HEK293 (cell line): ENCODE data around the gene ARV1.
A peak's percentile ranks its signal among the peaks of the same experiment; 100 is the strongest.

Experiments
- CTCF ChIA-PET: fragments of 350-600 bp; formaldehyde crosslinking; extraction: SDS; loops from one replicate; lab custom pipeline; 2021; ENCODE audit warnings: antibody characterized with exemption; lab: Yijun Ruan, JAX
- POLR2A ChIA-PET: fragments of 300-600 bp; formaldehyde crosslinking; extraction: SDS; loops from one replicate; lab custom pipeline; 2020; ENCODE audit warnings: antibody characterized with exemption, inconsistent platforms; lab: Yijun Ruan, JAX
- H3K27ac ChIP-seq: fragments of 200-500 bp; sonication (Bioruptor generic); 2 replicates; pipeline ENCODE4 v1.5.1; 2014; ENCODE audit warnings: low read depth, low read length, control low read depth, inconsistent platforms; ENCODE audit errors: extremely low read depth
- H3K36me3 ChIP-seq, 2 experiments: fragments of 200-500 bp in 1 of 2; sonication (Bioruptor generic) in 1 of 2; 1 replicate in 1 of 2; 2 replicates in 1 of 2; pipeline ENCODE4 v1.5.1; 2014 to 2017; ENCODE audit warnings: inconsistent platforms in 2 of 2, low read length in 2 of 2; ENCODE audit not compliant: control insufficient read depth in 2 of 2, insufficient read depth in 1 of 2
- H3K4me1 ChIP-seq: fragments of 200-500 bp; sonication (Bioruptor generic); 2 replicates; pipeline ENCODE4 v1.5.1; 2014; ENCODE audit warnings: mild to moderate bottlenecking, low read length, inconsistent platforms; ENCODE audit not compliant: control insufficient read depth, insufficient read depth
- H3K4me3 ChIP-seq: 2 replicates; pipeline ENCODE4 v1.5.1; 2011; ENCODE audit warnings: low read depth, mild to moderate bottlenecking, control low read depth, low read length, moderate library complexity
- H3K9me3 ChIP-seq: fragments of 200-500 bp; sonication (Bioruptor generic); 2 replicates; pipeline ENCODE4 v1.5.1; 2014; ENCODE audit warnings: low read depth, low read length, inconsistent platforms; ENCODE audit not compliant: control insufficient read depth, insufficient read depth
- EGR2 ChIP-seq: fragments of 450-650 bp; formaldehyde crosslinking; IDR thresholded peaks from 2 replicates; pipeline ENCODE4 v1.5.1; 2016; ENCODE audit warnings: low read depth, missing biosample characterization, missing genetic modification characterization
- GLIS2 ChIP-seq: fragments of 450-650 bp; formaldehyde crosslinking; IDR thresholded peaks from 2 replicates; pipeline ENCODE4 v1.5.1; 2016; ENCODE audit warnings: missing biosample characterization, missing genetic modification characterization
- HOXD13 ChIP-seq: sonication (generic); formaldehyde crosslinking; IDR thresholded peaks from 2 replicates; pipeline ENCODE4 v1.8.0; 2022; ENCODE audit warnings: missing genetic modification reagents, borderline replicate concordance
- RBAK ChIP-seq: fragments of 450-650 bp; formaldehyde crosslinking; IDR thresholded peaks from 2 replicates; pipeline ENCODE4 v1.5.1; 2016; ENCODE audit warnings: missing biosample characterization, missing genetic modification characterization
- SETDB1 ChIP-seq: IDR thresholded peaks from one replicate; pipeline ENCODE4 v1.6.1; 2017; ENCODE audit warnings: mild to moderate bottlenecking, low read length, moderate library complexity, mixed read lengths; ENCODE audit not compliant: insufficient read length
- WT1 ChIP-seq: fragments of 450-650 bp; formaldehyde crosslinking; IDR thresholded peaks from 2 replicates; pipeline ENCODE4 v1.5.1; 2016; ENCODE audit warnings: missing biosample characterization, missing genetic modification characterization
- ZBTB17 ChIP-seq: fragments of 450-650 bp; formaldehyde crosslinking; IDR thresholded peaks from 2 replicates; pipeline ENCODE4 v1.5.1; 2016; ENCODE audit warnings: missing biosample characterization, missing genetic modification characterization
- ZBTB20 ChIP-seq: fragments of 450-650 bp; formaldehyde crosslinking; IDR thresholded peaks from 2 replicates; pipeline ENCODE4 v1.5.1; 2016; ENCODE audit warnings: missing biosample characterization, missing genetic modification characterization
- ZEB2 ChIP-seq: fragments of 450-650 bp; formaldehyde crosslinking; IDR thresholded peaks from 2 replicates; pipeline ENCODE4 v1.5.1; 2016; ENCODE audit warnings: missing biosample characterization, missing genetic modification characterization
- ZFHX2 ChIP-seq: fragments of 450-650 bp; formaldehyde crosslinking; conservative IDR thresholded peaks from 2 replicates; pipeline ENCODE4 v1.5.1; 2016; ENCODE audit warnings: missing biosample characterization, missing genetic modification characterization
- ZNF266 ChIP-seq: fragments of 450-650 bp; formaldehyde crosslinking; IDR thresholded peaks from 2 replicates; pipeline ENCODE4 v1.5.1; 2016; ENCODE audit warnings: missing biosample characterization, missing genetic modification characterization, low read depth
- ZNF354C ChIP-seq: fragments of 450-650 bp; formaldehyde crosslinking; IDR thresholded peaks from 2 replicates; pipeline ENCODE4 v1.5.1; 2016; ENCODE audit warnings: missing biosample characterization, missing genetic modification characterization, low read depth, borderline replicate concordance
- ZNF544 ChIP-seq: fragments of 450-650 bp; formaldehyde crosslinking; IDR thresholded peaks from 2 replicates; pipeline ENCODE4 v1.5.0; 2017; ENCODE audit warnings: missing biosample characterization, missing genetic modification characterization
- ZNF549 ChIP-seq: fragments of 450-650 bp; IDR thresholded peaks from 2 replicates; pipeline ENCODE4 v1.5.1; 2018; ENCODE audit warnings: missing biosample characterization, missing genetic modification characterization, mild to moderate bottlenecking, inconsistent platforms, moderate library complexity
- ZNF571 ChIP-seq: fragments of 450-650 bp; formaldehyde crosslinking; IDR thresholded peaks from 2 replicates; pipeline ENCODE4 v1.5.0; 2017; ENCODE audit warnings: missing biosample characterization, missing genetic modification characterization
- ZNF610 ChIP-seq: fragments of 450-650 bp; formaldehyde crosslinking; IDR thresholded peaks from 2 replicates; pipeline ENCODE4 v1.5.1; 2016; ENCODE audit warnings: missing biosample characterization, missing genetic modification characterization, borderline replicate concordance
- ZNF626 ChIP-seq: fragments of 450-650 bp; sonication (Bioruptor Pico); formaldehyde crosslinking; IDR thresholded peaks from 2 replicates; pipeline ENCODE4 v1.5.1; 2018; ENCODE audit warnings: missing biosample characterization, missing genetic modification characterization, inconsistent platforms
- ZNF664 ChIP-seq: fragments of 450-650 bp; formaldehyde crosslinking; IDR thresholded peaks from 2 replicates; pipeline ENCODE4 v1.5.1; 2016; ENCODE audit warnings: missing biosample characterization, missing genetic modification characterization
- ZNF792 ChIP-seq: fragments of 450-650 bp; formaldehyde crosslinking; IDR thresholded peaks from 2 replicates; pipeline ENCODE4 v1.5.1; 2016; ENCODE audit warnings: missing biosample characterization, missing genetic modification characterization
- ZSCAN23 ChIP-seq: fragments of 450-650 bp; formaldehyde crosslinking; IDR thresholded peaks from 2 replicates; pipeline ENCODE4 v1.5.1; 2016; ENCODE audit warnings: missing biosample characterization, missing genetic modification characterization
- TF ChIP-seq, protein P1 (sequence below): fragments of 450-650 bp; formaldehyde crosslinking; IDR thresholded peaks from 2 replicates; pipeline ENCODE4 v1.5.1; 2016; ENCODE audit warnings: missing biosample characterization, missing genetic modification characterization
- TF ChIP-seq, protein P2 (sequence below): fragments of 450-650 bp; formaldehyde crosslinking; IDR thresholded peaks from 2 replicates; pipeline ENCODE4 v1.5.1; 2016; ENCODE audit warnings: missing biosample characterization, missing genetic modification characterization
- TF ChIP-seq, protein P3 (sequence below): fragments of 450-650 bp; formaldehyde crosslinking; IDR thresholded peaks from 2 replicates; pipeline ENCODE4 v1.5.1; 2017; ENCODE audit warnings: missing biosample characterization, missing genetic modification characterization
- TF ChIP-seq, protein P4 (sequence below): fragments of 450-650 bp; formaldehyde crosslinking; IDR thresholded peaks from 2 replicates; pipeline ENCODE4 v1.5.1; 2016; ENCODE audit warnings: missing biosample characterization, missing genetic modification characterization, borderline replicate concordance
- TF ChIP-seq, protein P5 (sequence below): fragments of 450-650 bp; formaldehyde crosslinking; IDR thresholded peaks from 2 replicates; pipeline ENCODE4 v1.5.1; 2016; ENCODE audit warnings: missing biosample characterization, missing genetic modification characterization, low read depth

ARV1 gene

DNA sequence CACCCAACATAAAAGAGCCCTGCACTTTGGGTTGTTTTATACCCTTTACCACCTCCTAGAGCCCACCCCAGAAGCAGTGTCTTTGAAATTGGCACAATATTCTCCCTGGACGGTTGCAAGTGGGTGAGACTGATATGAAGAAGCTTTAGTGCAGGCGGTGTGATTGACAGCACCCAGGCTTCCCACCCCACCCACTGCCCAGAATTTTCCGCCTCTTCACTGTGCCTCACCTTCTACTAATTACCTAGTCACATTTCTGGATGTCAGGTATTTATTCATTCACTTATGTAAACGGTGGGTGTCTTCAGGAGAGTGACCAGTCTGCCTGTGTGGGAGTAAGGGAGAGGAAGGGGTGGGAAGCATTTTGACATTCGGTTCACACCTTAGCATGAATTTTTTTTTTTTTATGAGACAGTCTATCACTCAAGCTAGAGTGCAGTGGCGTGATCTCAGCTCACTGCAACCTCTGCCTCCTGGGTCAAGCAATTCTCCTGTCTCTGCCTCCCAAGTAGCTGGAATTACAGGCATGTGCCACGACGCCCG is 62.9 kb downstream of the ARV1 start:
- H3K4me1 ChIP-seq = peaks cover 18% of the 10 kb centered on the region
- ChIA-PET POLR2A (no interaction called here), CTCF (interaction anchor here (0.9 kb wide), 1 partner anchor 9 kb away, joined by 6 read pairs; no protein-coding TSS in a partner anchor)
- H3K9me3 ChIP-seq = no peaks in the 10 kb centered on the region
- TF ChIP-seq ZNF792 (tag by site-specific recombination) (no peak), ZFHX2 (tag by site-specific recombination) (peak; percentile 97), EGR2 (peak; percentile 99), ZBTB17 (tag by site-specific recombination) (no peak)
- TF ChIP-seq, protein P1, sequence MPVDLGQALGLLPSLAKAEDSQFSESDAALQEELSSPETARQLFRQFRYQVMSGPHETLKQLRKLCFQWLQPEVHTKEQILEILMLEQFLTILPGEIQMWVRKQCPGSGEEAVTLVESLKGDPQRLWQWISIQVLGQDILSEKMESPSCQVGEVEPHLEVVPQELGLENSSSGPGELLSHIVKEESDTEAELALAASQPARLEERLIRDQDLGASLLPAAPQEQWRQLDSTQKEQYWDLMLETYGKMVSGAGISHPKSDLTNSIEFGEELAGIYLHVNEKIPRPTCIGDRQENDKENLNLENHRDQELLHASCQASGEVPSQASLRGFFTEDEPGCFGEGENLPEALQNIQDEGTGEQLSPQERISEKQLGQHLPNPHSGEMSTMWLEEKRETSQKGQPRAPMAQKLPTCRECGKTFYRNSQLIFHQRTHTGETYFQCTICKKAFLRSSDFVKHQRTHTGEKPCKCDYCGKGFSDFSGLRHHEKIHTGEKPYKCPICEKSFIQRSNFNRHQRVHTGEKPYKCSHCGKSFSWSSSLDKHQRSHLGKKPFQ (tag by site-specific recombination) = peak; percentile 86
- no peaks in the 10 kb centered on the region for H3K36me3 ChIP-seq
- no peak overlapping the region for H3K27ac ChIP-seq
- H3K4me3 ChIP-seq = no peak overlapping the region

DNA sequence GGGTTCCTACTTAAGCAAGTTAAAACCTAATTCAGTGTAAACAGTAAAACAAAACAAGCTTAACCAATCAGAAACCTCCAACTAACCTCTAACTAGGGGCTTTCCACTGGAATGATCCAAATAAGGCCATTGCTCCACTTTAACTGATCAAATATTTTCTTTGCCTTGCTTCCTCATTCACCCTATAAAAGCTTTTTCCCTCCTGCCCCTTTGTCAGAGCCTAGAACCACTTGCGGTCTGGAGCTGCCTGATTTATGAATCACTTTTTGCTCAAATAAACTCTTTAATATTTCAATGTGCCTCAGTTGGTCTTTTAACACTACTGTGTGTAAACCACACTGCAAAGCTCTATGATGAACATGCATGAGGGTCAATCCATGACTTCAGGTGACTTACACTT is 65.7 kb downstream of the ARV1 start:
- POLR2A ChIA-PET = no interaction called here
- TF ChIP-seq ZNF664 (peak; percentile 56; the same call in 1 of the 2 replicates), ZNF610 (tag by site-specific recombination) (peak; percentile 16; the same call in 1 of the 2 replicates), ZNF544 (tag by site-specific recombination) (no peak), SETDB1 (peak; percentile 88), ZEB2 (no peak), ZNF626 (tag by site-specific recombination) (no peak), ZNF571 (tag by site-specific recombination) (no peak), ZNF549 (peak; percentile 75)
- H3K4me3 ChIP-seq = no peak overlapping the region
- no peaks in the 10 kb centered on the region for H3K9me3 ChIP-seq
- CTCF ChIA-PET = interaction anchor here (1.8 kb wide), 1 partner anchor 47 kb away, joined by 6 read pairs; no protein-coding TSS in a partner anchor
- peaks cover 3% of the 10 kb centered on the region; the same call in 1 of the 2 replicates for H3K4me1 ChIP-seq
- no peak overlapping the region for H3K27ac ChIP-seq
- H3K36me3 ChIP-seq = no peaks in the 10 kb centered on the region

DNA sequence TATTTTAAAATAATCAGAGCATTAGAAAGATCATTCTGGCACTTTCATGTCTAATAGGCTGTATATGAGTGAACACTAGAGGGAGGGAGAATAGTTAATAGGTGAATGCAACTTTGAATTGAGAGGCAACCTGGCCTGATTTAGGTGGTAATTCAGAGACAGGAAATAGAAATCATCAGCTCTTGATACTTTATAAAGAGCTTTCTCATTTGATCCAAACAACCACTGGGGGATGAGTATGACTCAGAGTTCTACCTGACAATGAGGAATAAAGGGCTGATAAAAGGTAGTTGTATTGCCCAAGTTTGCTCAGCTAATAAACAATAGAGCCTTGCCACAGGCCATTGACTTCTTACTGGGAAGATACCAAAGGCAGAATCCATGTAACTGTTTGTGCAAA is 66.4 kb downstream of the ARV1 start:
- Histone ChIP-seq H3K36me3 (no peaks in the 10 kb centered on the region), H3K9me3 (no peaks in the 10 kb centered on the region), H3K4me1 (peaks cover 3% of the 10 kb centered on the region; the same call in 1 of the 2 replicates), H3K4me3 (no peak overlapping the region), H3K27ac (no peak overlapping the region)
- POLR2A ChIA-PET = no interaction called here
- CTCF ChIA-PET = interaction anchor here (0.6 to 1.8 kb wide), 3 partner anchors 46 to 534 kb away, joined by 3 to 6 read pairs (median 4); no protein-coding TSS in a partner anchor
- TF ChIP-seq HOXD13 (CRISPR knock-in tag) = no peak
- no peak for TF ChIP-seq ZNF266
- TF ChIP-seq, protein P2, sequence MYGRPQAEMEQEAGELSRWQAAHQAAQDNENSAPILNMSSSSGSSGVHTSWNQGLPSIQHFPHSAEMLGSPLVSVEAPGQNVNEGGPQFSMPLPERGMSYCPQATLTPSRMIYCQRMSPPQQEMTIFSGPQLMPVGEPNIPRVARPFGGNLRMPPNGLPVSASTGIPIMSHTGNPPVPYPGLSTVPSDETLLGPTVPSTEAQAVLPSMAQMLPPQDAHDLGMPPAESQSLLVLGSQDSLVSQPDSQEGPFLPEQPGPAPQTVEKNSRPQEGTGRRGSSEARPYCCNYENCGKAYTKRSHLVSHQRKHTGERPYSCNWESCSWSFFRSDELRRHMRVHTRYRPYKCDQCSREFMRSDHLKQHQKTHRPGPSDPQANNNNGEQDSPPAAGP (tag by site-specific recombination) = no peak
- TF ChIP-seq WT1 (tag by site-specific recombination) = no peak
- TF ChIP-seq, protein P3, sequence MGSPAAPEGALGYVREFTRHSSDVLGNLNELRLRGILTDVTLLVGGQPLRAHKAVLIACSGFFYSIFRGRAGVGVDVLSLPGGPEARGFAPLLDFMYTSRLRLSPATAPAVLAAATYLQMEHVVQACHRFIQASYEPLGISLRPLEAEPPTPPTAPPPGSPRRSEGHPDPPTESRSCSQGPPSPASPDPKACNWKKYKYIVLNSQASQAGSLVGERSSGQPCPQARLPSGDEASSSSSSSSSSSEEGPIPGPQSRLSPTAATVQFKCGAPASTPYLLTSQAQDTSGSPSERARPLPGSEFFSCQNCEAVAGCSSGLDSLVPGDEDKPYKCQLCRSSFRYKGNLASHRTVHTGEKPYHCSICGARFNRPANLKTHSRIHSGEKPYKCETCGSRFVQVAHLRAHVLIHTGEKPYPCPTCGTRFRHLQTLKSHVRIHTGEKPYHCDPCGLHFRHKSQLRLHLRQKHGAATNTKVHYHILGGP (tag by site-specific recombination) = no peak
- TF ChIP-seq, protein P4, sequence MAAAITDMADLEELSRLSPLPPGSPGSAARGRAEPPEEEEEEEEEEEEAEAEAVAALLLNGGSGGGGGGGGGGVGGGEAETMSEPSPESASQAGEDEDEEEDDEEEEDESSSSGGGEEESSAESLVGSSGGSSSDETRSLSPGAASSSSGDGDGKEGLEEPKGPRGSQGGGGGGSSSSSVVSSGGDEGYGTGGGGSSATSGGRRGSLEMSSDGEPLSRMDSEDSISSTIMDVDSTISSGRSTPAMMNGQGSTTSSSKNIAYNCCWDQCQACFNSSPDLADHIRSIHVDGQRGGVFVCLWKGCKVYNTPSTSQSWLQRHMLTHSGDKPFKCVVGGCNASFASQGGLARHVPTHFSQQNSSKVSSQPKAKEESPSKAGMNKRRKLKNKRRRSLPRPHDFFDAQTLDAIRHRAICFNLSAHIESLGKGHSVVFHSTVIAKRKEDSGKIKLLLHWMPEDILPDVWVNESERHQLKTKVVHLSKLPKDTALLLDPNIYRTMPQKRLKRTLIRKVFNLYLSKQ = no peak
- TF ChIP-seq RBAK (tag by site-specific recombination) = no peak
- TF ChIP-seq GLIS2 = no peak
- TF ChIP-seq, protein P5, sequence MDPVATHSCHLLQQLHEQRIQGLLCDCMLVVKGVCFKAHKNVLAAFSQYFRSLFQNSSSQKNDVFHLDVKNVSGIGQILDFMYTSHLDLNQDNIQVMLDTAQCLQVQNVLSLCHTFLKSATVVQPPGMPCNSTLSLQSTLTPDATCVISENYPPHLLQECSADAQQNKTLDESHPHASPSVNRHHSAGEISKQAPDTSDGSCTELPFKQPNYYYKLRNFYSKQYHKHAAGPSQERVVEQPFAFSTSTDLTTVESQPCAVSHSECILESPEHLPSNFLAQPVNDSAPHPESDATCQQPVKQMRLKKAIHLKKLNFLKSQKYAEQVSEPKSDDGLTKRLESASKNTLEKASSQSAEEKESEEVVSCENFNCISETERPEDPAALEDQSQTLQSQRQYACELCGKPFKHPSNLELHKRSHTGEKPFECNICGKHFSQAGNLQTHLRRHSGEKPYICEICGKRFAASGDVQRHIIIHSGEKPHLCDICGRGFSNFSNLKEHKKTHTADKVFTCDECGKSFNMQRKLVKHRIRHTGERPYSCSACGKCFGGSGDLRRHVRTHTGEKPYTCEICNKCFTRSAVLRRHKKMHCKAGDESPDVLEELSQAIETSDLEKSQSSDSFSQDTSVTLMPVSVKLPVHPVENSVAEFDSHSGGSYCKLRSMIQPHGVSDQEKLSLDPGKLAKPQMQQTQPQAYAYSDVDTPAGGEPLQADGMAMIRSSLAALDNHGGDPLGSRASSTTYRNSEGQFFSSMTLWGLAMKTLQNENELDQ = no peak
- TF ChIP-seq ZBTB20 (tag by site-specific recombination) = no peak
- TF ChIP-seq ZSCAN23 (tag by site-specific recombination) = no peak
- no peak for TF ChIP-seq ZNF354C (tag by site-specific recombination)
